CD4-positive, alpha-beta memory T cell (primary cell): Measurements from ENCODE around the gene EML5. TPM values are rescaled to one million over a fixed set of nuclear protein-coding genes. Genes with fewer than 3 reads are reported as not detected.
A peak's percentile ranks its signal among the peaks of the same experiment; 100 is the strongest.

Experiments
- CTCF ChIA-PET: fragments of 350-600 bp; sonication (Branson Sonifier 250); formaldehyde crosslinking; loops from one replicate; lab custom pipeline; 2021; ENCODE audit warnings: inconsistent platforms; ENCODE audit not compliant: partially characterized antibody; lab: Charles Lee
- POLR2A ChIA-PET: fragments of 350-600 bp; sonication (Branson Sonifier 250); formaldehyde crosslinking; loops from one replicate; lab custom pipeline; 2021; ENCODE audit not compliant: partially characterized antibody; lab: Charles Lee
- DNase-seq, 5 donors: peaks; one replicate each; pipeline versions ENCODE4 v3.0.0 to v3.0.0-alpha.2; 2020 to 2022; ENCODE audit warnings: mixed read lengths in 1 of 5
- H3K27ac ChIP-seq: one replicate; pipeline ENCODE4 v1.7.0; 2013; ENCODE audit warnings: low read depth, low read length
- H3K27me3 ChIP-seq: 2 replicates; pipeline ENCODE4 v1.7.0; 2013; ENCODE audit warnings: mild to moderate bottlenecking, low read length, moderate library complexity; ENCODE audit not compliant: insufficient read depth
- H3K36me3 ChIP-seq: 2 replicates; pipeline ENCODE4 v1.7.0; 2013; ENCODE audit warnings: mild to moderate bottlenecking, low read length, moderate library complexity; ENCODE audit not compliant: insufficient read depth
- H3K4me1 ChIP-seq: 2 replicates; pipeline ENCODE4 v1.7.0; 2013; ENCODE audit warnings: mild to moderate bottlenecking, low read length, moderate library complexity; ENCODE audit not compliant: insufficient read depth
- H3K4me3 ChIP-seq, 2 donors: one replicate each; pipeline ENCODE4 v1.7.0; 2013; ENCODE audit warnings: low read length in 2 of 2, mild to moderate bottlenecking in 1 of 2
- H3K9me3 ChIP-seq, 2 donors: one replicate each; pipeline ENCODE4 v1.7.0; 2013; ENCODE audit warnings: low read length in 2 of 2, control low read depth in 1 of 2; ENCODE audit not compliant: control insufficient read depth in 1 of 2
- H3K27ac Mint-ChIP-seq, 7 donors: one replicate each; pipeline ENCODE4 v1.8.0; 2020 to 2021; ENCODE audit warnings: mixed read lengths in 7 of 7, mild to moderate bottlenecking in 6 of 7, inconsistent platforms in 3 of 7, moderate library complexity in 3 of 7
- H3K27me3 Mint-ChIP-seq, 2 donors: one replicate each; pipeline ENCODE4 v1.8.0; 2020 to 2021; ENCODE audit warnings: mixed read lengths in 2 of 2
- H3K36me3 Mint-ChIP-seq, 2 donors: one replicate each; pipeline ENCODE4 v1.8.0; 2020 to 2021; ENCODE audit warnings: mixed read lengths in 2 of 2, inconsistent platforms in 1 of 2, mild to moderate bottlenecking in 1 of 2
- H3K4me1 Mint-ChIP-seq, 4 donors: one replicate each; pipeline ENCODE4 v1.8.0; 2020 to 2021; ENCODE audit warnings: mixed read lengths in 4 of 4, mild to moderate bottlenecking in 1 of 4
- H3K4me3 Mint-ChIP-seq, 8 donors: one replicate each; pipeline ENCODE4 v1.8.0; 2020 to 2021; ENCODE audit warnings: mixed read lengths in 8 of 8, mild to moderate bottlenecking in 7 of 8, moderate library complexity in 6 of 8, inconsistent platforms in 3 of 8
- H3K9me3 Mint-ChIP-seq, 8 donors: one replicate each; pipeline ENCODE4 v1.8.0; 2020 to 2021; ENCODE audit warnings: mixed read lengths in 8 of 8, mild to moderate bottlenecking in 5 of 8, inconsistent platforms in 3 of 8, moderate library complexity in 1 of 8
- intact Hi-C: fragments of 100-400 bp; cut with micrococcal nuclease; formaldehyde crosslinking; loops from one replicate; pipeline ENCODE4 v1.15.1; 2023
- polyA plus RNA-seq, 2 donors: library from polyadenylated mRNA; unstranded; fragments of 300-500 nt; fragmentation: Illumina TruSeq; gene quantifications; one replicate each; pipeline ENCODE4 v1.2.3, GENCODE V29; 2021
- total RNA-seq, 2 experiments: library from RNA; stranded (reverse); gene quantifications; one replicate each; pipeline ENCODE4 v1.2.3, GENCODE V29; 2021

Gene EML5
- total and polyA plus RNA-seq, 4 experiments from 2014 or later = 0.46 to 5.6 (median 3.1) TPM

DNA sequence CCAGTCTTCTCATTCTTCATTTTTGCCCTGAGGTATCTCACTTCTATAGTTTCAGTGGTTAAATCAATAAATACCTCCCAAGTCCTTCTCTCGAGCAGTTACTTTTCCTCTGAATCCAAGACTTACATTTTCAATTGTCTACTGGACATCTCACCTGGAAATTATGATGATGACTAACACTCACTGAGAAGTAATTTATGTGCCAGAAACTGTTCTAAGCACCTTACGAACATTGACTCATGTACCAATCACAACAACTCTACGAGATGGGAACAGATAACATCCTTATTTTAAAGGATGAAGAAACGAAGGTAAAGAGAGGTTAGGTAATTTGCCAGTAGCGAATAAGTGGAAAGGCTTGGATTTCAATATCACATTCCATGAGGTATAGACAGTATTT lies 94.1 kb downstream of the EML5 start:
- H3K27me3 Mint-ChIP-seq = no peaks in the 10 kb centered on the region
- Histone ChIP-seq H3K36me3 (no peaks in the 10 kb centered on the region), H3K4me1 (no peaks in the 10 kb centered on the region), H3K9me3 (no peaks in the 10 kb centered on the region), H3K4me3 (no peak overlapping the region), H3K27ac (no peak overlapping the region), H3K27me3 (no peaks in the 10 kb centered on the region)
- intact Hi-C loops = no loop called here
- POLR2A ChIA-PET = no interaction called here
- H3K27ac Mint-ChIP-seq = no peak overlapping the region
- H3K4me3 Mint-ChIP-seq = peak overlapping the region in 1 of 8 donors; percentile 4
- H3K9me3 Mint-ChIP-seq = no peaks in the 10 kb centered on the region
- CTCF ChIA-PET = no interaction called here
- no peak for DNase-seq
- peaks cover 2 to 14% of the 10 kb centered on the region in 2 donors for H3K36me3 Mint-ChIP-seq
- H3K4me1 Mint-ChIP-seq = no peaks in the 10 kb centered on the region

DNA sequence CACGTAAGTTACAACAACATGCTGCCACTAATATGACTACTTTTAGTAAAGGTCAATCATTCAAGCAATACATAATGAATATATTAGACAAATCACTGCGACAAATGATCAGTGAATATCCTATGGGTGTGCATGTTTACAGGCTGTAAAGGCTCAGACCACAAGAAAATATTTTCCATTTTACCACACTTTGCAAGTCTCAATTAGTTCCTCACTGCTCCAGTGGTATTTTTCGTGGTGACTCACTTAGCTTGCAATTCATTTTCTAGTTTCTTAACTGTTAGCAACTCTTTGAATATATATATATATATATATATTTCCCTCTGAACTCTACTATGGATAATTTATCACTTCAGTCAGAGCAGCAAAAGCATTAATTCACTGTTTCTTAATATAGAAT lies 96.9 kb downstream of the EML5 start:
- Mint-ChIP-seq H3K4me3 (no peak overlapping the region), H3K4me1 (no peaks in the 10 kb centered on the region), H3K27ac (no peak overlapping the region), H3K36me3 (peaks cover 5 to 11% of the 10 kb centered on the region in 2 donors), H3K9me3 (no peaks in the 10 kb centered on the region), H3K27me3 (no peaks in the 10 kb centered on the region)
- ChIA-PET POLR2A (no interaction called here), CTCF (interaction anchor here (0.9 kb wide), 1 partner anchor 122 kb away, joined by 4 read pairs; no protein-coding TSS in a partner anchor)
- H3K4me1 ChIP-seq = no peaks in the 10 kb centered on the region
- H3K27me3 ChIP-seq = no peaks in the 10 kb centered on the region
- intact Hi-C loops = no loop called here
- DNase-seq = no peak
- no peaks in the 10 kb centered on the region for H3K36me3 ChIP-seq
- H3K27ac ChIP-seq = no peak overlapping the region
- H3K9me3 ChIP-seq = no peaks in the 10 kb centered on the region
- H3K4me3 ChIP-seq = no peak overlapping the region

DNA sequence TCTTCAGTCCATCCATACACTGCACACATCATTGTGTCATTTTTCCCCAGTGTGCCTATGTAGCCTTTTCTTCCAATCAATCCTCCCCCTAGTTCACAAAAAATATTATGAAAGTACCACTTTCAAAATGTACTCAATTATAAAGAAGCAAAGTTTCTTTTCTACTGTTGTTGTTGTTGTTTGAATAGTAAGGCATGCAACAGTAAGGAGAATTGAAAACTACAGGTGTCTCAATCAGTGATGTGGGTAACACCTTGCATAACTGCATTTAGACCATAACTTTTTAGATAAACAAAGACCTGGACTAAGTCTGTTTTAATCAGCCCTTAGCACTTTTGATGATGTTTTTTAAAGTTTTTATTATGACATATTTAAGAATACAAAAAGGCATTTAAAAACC lies 104.4 kb downstream of the EML5 start:
- no peak overlapping the region for H3K4me3 ChIP-seq
- ChIA-PET POLR2A (no interaction called here), CTCF (no interaction called here)
- H3K4me1 ChIP-seq = no peaks in the 10 kb centered on the region
- no peak overlapping the region for H3K27ac ChIP-seq
- H3K9me3 ChIP-seq = no peaks in the 10 kb centered on the region
- H3K27me3 ChIP-seq = no peaks in the 10 kb centered on the region
- intact Hi-C loops = no loop called here
- no peak overlapping the region for H3K4me3 Mint-ChIP-seq
- no peaks in the 10 kb centered on the region for H3K4me1 Mint-ChIP-seq
- H3K36me3 ChIP-seq = no peaks in the 10 kb centered on the region
- peaks cover 8 to 20% of the 10 kb centered on the region in 2 donors for H3K36me3 Mint-ChIP-seq
- DNase-seq = no peak
- H3K27me3 Mint-ChIP-seq = no peaks in the 10 kb centered on the region
- no peak overlapping the region for H3K27ac Mint-ChIP-seq
- no peaks in the 10 kb centered on the region for H3K9me3 Mint-ChIP-seq

DNA sequence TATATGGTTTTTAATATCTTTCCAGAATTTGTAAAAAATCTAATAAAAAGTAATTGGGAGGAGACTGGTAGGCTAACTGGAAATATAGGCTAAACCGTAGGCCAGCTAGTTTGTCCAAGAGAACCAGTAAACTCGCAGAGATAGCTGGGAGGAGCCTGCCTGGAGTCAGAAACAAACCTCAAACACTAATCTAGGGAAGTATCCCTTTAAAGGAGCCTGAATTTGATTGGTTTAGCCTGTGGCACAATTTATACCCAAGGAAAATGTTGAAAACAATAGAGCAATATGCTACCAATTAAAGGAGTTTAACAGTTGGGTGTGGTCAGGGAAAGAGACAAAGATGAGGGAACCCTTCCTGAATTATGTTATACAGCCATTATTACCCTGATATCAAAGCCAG lies 109.6 kb downstream of the EML5 start:
- H3K4me3 ChIP-seq = no peak overlapping the region
- H3K36me3 ChIP-seq = no peaks in the 10 kb centered on the region
- Mint-ChIP-seq H3K4me3 (no peak overlapping the region), H3K4me1 (no peaks in the 10 kb centered on the region), H3K27me3 (no peaks in the 10 kb centered on the region), H3K27ac (no peak overlapping the region), H3K36me3 (peaks cover 2 to 29% of the 10 kb centered on the region in 2 donors), H3K9me3 (no peaks in the 10 kb centered on the region)
- no peaks in the 10 kb centered on the region for H3K4me1 ChIP-seq
- no peaks in the 10 kb centered on the region for H3K9me3 ChIP-seq
- ChIA-PET POLR2A (no interaction called here), CTCF (interaction anchor here (5.5 kb wide), 1 partner anchor 15 kb away, joined by 24 read pairs; no protein-coding TSS in a partner anchor)
- intact Hi-C loops = no loop called here
- no peak for DNase-seq
- no peaks in the 10 kb centered on the region for H3K27me3 ChIP-seq
- H3K27ac ChIP-seq = no peak overlapping the region

DNA sequence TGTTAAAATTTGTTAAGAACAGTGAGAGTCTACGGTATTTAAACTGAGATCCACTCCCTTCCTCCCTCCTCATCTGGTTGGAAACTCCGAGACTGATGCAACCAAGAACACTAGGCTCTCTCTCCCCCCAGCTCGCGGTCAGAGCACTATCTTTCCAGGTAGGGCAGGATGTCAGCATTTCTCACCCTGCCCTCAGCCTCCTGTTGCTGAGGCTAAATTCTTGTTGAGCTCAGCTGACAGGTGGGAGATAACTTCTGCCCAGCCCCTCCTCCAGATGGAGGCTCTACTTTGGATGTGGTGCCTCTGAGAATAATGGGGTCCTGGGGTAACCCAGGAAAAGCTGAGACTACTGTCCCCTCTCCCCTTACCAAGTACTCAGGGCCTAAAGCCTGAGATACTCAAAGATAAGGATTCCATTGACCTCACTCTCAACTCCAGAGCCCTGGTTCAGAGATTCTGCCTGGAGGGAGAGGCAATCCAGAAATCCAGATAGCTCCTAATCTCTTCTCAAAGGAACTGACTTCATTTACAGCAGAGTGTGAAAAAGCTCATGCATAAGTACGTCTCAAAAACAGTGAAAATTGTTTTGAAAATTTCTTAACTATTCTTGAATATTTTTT lies 110.1 kb downstream of the EML5 start:
- Mint-ChIP-seq H3K36me3 (peaks cover 1 to 32% of the 10 kb centered on the region in 2 donors), H3K4me3 (no peak overlapping the region), H3K27me3 (no peaks in the 10 kb centered on the region), H3K27ac (no peak overlapping the region), H3K9me3 (peaks cover 0 to 1% (median 0%) of the 10 kb centered on the region in 8 donors), H3K4me1 (no peaks in the 10 kb centered on the region)
- no peak for DNase-seq
- no peaks in the 10 kb centered on the region for H3K4me1 ChIP-seq
- POLR2A ChIA-PET = no interaction called here
- no peaks in the 10 kb centered on the region for H3K27me3 ChIP-seq
- CTCF ChIA-PET = interaction anchor here (5.5 kb wide), 1 partner anchor 15 kb away, joined by 24 read pairs; no protein-coding TSS in a partner anchor
- no peaks in the 10 kb centered on the region for H3K9me3 ChIP-seq
- H3K36me3 ChIP-seq = no peaks in the 10 kb centered on the region
- intact Hi-C loops = no loop called here
- H3K4me3 ChIP-seq = no peak overlapping the region
- H3K27ac ChIP-seq = no peak overlapping the region

DNA sequence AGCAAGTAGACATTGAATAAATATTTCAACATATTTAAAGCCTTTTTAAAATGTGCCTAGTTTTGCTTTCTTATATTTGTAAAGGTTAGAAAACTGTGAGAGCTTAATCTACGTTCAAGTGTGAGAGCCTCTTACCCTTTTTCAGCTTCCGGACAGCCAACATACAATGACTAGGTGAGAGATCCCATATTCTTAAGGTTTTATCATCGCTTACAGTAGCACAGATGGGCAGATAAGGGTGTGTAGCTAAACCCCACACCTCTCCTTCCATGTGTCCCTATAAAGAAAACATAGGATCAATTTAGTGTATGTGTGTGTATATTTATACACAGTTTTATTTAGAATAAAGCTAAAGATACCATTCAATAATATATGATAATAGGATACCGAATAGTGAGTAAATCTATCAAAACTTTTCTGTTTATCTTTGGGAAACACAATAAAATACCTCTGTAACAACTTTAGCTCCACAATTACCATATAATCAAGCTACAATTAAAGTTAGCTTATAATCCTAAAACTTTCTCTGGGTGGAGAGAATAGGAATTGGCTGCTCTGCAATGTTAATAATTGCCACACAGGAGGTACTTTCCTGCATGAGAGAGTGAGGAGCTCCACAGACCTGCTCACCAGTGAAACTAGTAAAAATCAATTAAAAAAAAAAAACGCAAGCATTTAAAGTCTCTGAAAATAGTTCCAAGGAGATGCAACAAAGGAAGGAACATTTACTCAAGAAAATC lies 110.8 kb downstream of the EML5 start:
- no peaks in the 10 kb centered on the region for H3K4me1 ChIP-seq
- no peaks in the 10 kb centered on the region for H3K27me3 Mint-ChIP-seq
- peaks cover 0 to 1% (median 0%) of the 10 kb centered on the region in 8 donors for H3K9me3 Mint-ChIP-seq
- H3K27ac Mint-ChIP-seq = no peak overlapping the region
- no peak overlapping the region for H3K4me3 Mint-ChIP-seq
- no peaks in the 10 kb centered on the region for H3K27me3 ChIP-seq
- no peaks in the 10 kb centered on the region for H3K4me1 Mint-ChIP-seq
- no peak for DNase-seq
- H3K4me3 ChIP-seq = no peak overlapping the region
- peaks cover 1 to 31% of the 10 kb centered on the region in 2 donors for H3K36me3 Mint-ChIP-seq
- H3K36me3 ChIP-seq = no peaks in the 10 kb centered on the region
- no peaks in the 10 kb centered on the region for H3K9me3 ChIP-seq
- ChIA-PET CTCF (interaction anchor here (5.5 kb wide), 1 partner anchor 14 kb away, joined by 24 read pairs; no protein-coding TSS in a partner anchor), POLR2A (no interaction called here)
- no peak overlapping the region for H3K27ac ChIP-seq
- intact Hi-C loops = no loop called here

DNA sequence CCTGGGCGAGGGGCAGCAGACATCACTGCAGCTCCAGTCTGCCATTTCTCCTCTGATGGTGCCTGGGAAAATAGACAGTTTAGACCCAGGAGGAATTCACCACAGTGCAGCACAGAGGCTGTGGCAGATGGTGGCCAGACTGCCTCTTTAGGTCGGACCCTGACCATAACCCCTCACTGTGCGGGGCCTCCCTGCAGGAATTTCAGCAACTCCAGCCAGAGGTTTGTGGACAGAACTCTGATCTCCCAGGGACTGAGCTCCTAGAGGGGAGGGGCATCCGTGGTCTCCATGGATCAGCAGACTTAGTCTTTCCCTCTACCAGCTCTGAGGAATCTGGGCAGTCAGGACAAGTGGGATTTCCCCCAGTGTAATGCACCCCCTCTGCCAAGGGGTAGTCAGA lies 123.4 kb downstream of the EML5 start:
- Histone ChIP-seq H3K4me1 (no peaks in the 10 kb centered on the region), H3K27me3 (no peaks in the 10 kb centered on the region), H3K27ac (no peak overlapping the region), H3K36me3 (no peaks in the 10 kb centered on the region), H3K4me3 (no peak overlapping the region), H3K9me3 (no peaks in the 10 kb centered on the region)
- intact Hi-C loops = loop anchor here (5.0 kb wide), 1 partner anchor 348 kb away; no protein-coding TSS in a partner anchor
- no peak for DNase-seq
- Mint-ChIP-seq H3K27me3 (no peaks in the 10 kb centered on the region), H3K36me3 (peaks cover 16 to 41% of the 10 kb centered on the region in 2 donors), H3K4me3 (no peak overlapping the region), H3K9me3 (peaks cover 0 to 12% (median 7%) of the 10 kb centered on the region in 8 donors), H3K27ac (no peak overlapping the region), H3K4me1 (peaks cover 0 to 2% (median 0%) of the 10 kb centered on the region in 4 donors)
- POLR2A ChIA-PET = no interaction called here
- CTCF ChIA-PET = interaction anchor here (1.0 to 4.6 kb wide), 5 partner anchors 8 to 199 kb away, joined by 3 to 64 read pairs (median 4); no protein-coding TSS in a partner anchor
